ENCODE results near the gene BRCC3.

GRCh38 chrX:155127940-155128339 lies 56.6 kb downstream of the BRCC3 start:
- TF ChIP-seq CTCF (IDR thresholded peaks at IDR 0.05; ENCODE audit: low read length) (no peak), EZH2 (optimal IDR thresholded peaks at IDR 0.05; ENCODE audit: low read depth, low read length) (no peak)

All from MM.1S (cell line).